GM21526 (cell line): Measurements from ENCODE around the gene FBXW7.
A peak's percentile ranks its signal among the peaks of the same experiment; 100 is the strongest.
"Not testable (repeated sequence)": the region's sequence is repeated elsewhere in the genome, so short reads cannot be mapped to it uniquely, and the experiment has no call there.

Source experiments
- ATAC-seq: cut with Tn5 transposase; IDR thresholded peaks from one replicate; pipeline ENCODE4 v1.9.1; 2021; ENCODE audit warnings: moderate library complexity; ENCODE audit not compliant: unreplicated experiment, low FRiP score

Gene FBXW7

GRCh38 chr4:152545088-152545487, 9.2 kb upstream of the FBXW7 start:
- ATAC-seq: no peak

GRCh38 chr4:152544533-152544932, 8.6 kb upstream of the FBXW7 start:
- ATAC-seq: not testable (repeated sequence)

- no peak for ATAC-seq
These were observed 5.0 kb upstream of the FBXW7 start for GRCh38 chr4:152540941-152541340.

GRCh38 chr4:152540293-152540674, 4.4 kb upstream of the FBXW7 start:
- ATAC-seq: no peak

- ATAC-seq: no peak
These were observed 3.8 kb upstream of the FBXW7 start for GRCh38 chr4:152539556-152540292.

GRCh38 chr4:152537881-152538280, 2.0 kb upstream of the FBXW7 start:
- ATAC-seq: no peak

GRCh38 chr4:152536545-152537182, 772 bp upstream of the FBXW7 start:
- ATAC-seq: peak; percentile 33

- ATAC-seq: no peak
These were observed 461 bp downstream of the FBXW7 start for GRCh38 chr4:152535360-152535902.

- ATAC-seq: no peak
These were observed 1.1 kb downstream of the FBXW7 start for GRCh38 chr4:152534541-152535359.

GRCh38 chr4:152531479-152531878, 4.4 kb downstream of the FBXW7 start:
- ATAC-seq: no peak

GRCh38 chr4:152530600-152530999, 5.3 kb downstream of the FBXW7 start:
- ATAC-seq: no peak

- ATAC-seq: no peak
These were observed 6.0 kb downstream of the FBXW7 start for GRCh38 chr4:152529880-152530279.

- ATAC-seq: no peak
These were observed 7.8 kb downstream of the FBXW7 start for GRCh38 chr4:152528060-152528459.

GRCh38 chr4:152525878-152526277, 10.0 kb downstream of the FBXW7 start:
- peak; percentile 45 for ATAC-seq

- ATAC-seq: no peak
These were observed 11.5 kb downstream of the FBXW7 start for GRCh38 chr4:152524427-152524826.

- ATAC-seq: no peak
These were observed 12.2 kb downstream of the FBXW7 start for GRCh38 chr4:152523731-152524130.

GRCh38 chr4:152522754-152523153, 13.1 kb downstream of the FBXW7 start:
- ATAC-seq: no peak

GRCh38 chr4:152522245-152522644, 13.6 kb downstream of the FBXW7 start:
- ATAC-seq: no peak

- no peak for ATAC-seq
These were observed 19.7 kb downstream of the FBXW7 start for GRCh38 chr4:152516156-152516555.

GRCh38 chr4:152515678-152516077, 20.2 kb downstream of the FBXW7 start:
- ATAC-seq: no peak

- no peak for ATAC-seq
These were observed 21.5 kb downstream of the FBXW7 start for GRCh38 chr4:152514356-152514755.
